ENCODE data around the gene IL1RL1.

IL1RL1 gene

GRCh38 chr2:102387763-102388546, 76.6 kb downstream of the IL1RL1 start:
- in situ Hi-C loops (cut with HindIII; ENCODE audit: low sequenced_read_pairs): no loop called here
- no peak overlapping the region for H3K4me3 ChIP-seq (ENCODE audit: low read depth, low read length)
- DNase-seq (ENCODE audit: low read depth, low spot score): no peak
- TF ChIP-seq CTCF (IDR thresholded peaks at IDR 0.05; ENCODE audit: low read depth, low read length): no peak

GRCh38 chr2:102391565-102391964, 80.2 kb downstream of the IL1RL1 start:
- in situ Hi-C loops (cut with HindIII; ENCODE audit: low sequenced_read_pairs): no loop called here
- TF ChIP-seq CTCF (IDR thresholded peaks at IDR 0.05; ENCODE audit: low read depth, low read length): no peak
- DNase-seq (ENCODE audit: low read depth, low spot score): no peak
- no peak overlapping the region for H3K4me3 ChIP-seq (ENCODE audit: low read depth, low read length)

GRCh38 chr2:102392096-102392495, 80.7 kb downstream of the IL1RL1 start:
- in situ Hi-C loops (cut with HindIII; ENCODE audit: low sequenced_read_pairs): no loop called here
- DNase-seq (ENCODE audit: low read depth, low spot score): no peak
- no peak overlapping the region for H3K4me3 ChIP-seq (ENCODE audit: low read depth, low read length)
- no peak for TF ChIP-seq CTCF (IDR thresholded peaks at IDR 0.05; ENCODE audit: low read depth, low read length)

- TF ChIP-seq CTCF (IDR thresholded peaks at IDR 0.05; ENCODE audit: low read depth, low read length): no peak
- in situ Hi-C loops (cut with HindIII; ENCODE audit: low sequenced_read_pairs): no loop called here
- no peak for DNase-seq (ENCODE audit: low read depth, low spot score)
- no peak overlapping the region for H3K4me3 ChIP-seq (ENCODE audit: low read depth, low read length)
Measured at GRCh38 chr2:102392942-102393341, 81.6 kb downstream of the IL1RL1 start.

DNA sequence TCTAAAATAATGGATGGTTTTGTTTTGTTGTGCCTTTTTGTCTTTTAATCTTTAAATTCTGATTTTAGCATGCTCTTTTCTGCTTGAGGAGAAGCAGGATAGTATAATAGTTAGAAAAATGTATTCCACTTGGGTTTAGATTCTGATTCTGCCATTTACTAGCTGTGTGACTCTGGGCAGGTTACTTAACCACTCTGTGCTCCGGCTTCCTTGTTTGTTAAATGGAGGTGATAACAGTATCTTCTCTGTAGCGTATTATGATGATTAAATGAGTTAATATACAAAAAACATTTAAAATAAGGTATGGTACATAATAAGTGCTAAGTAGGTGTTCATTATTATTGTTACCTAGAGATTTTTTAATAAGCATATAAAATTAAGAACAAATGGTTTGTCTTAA, 84.6 kb downstream of the IL1RL1 start:
- in situ Hi-C loops (cut with HindIII; ENCODE audit: low sequenced_read_pairs): no loop called here
- TF ChIP-seq CTCF (IDR thresholded peaks at IDR 0.05; ENCODE audit: low read depth, low read length): no peak
- no peak for DNase-seq (ENCODE audit: low read depth, low spot score)
- no peak overlapping the region for H3K4me3 ChIP-seq (ENCODE audit: low read depth, low read length)

DNA sequence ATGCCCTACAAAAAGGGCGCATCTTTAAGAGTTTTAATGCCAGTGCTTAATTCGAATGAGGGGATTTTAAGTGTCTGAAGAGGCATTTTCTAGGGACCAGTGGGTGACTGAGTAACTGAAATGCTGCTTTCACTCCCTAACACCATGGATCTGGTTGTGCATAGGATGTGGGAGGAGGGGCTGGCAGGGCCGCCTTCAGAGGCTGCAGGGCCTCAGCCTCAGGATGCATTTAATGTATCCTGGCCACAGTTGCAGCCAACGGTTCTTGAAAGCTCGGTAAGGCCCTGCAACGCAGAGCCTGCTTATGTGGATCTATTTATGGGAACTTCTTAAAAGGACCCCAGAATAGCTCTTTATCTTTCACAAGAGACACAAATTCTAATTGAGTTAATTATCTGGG, 85.8 kb downstream of the IL1RL1 start:
- H3K4me3 ChIP-seq (ENCODE audit: low read depth, low read length): no peak overlapping the region
- in situ Hi-C loops (cut with HindIII; ENCODE audit: low sequenced_read_pairs): no loop called here
- DNase-seq (ENCODE audit: low read depth, low spot score): no peak
- no peak for TF ChIP-seq CTCF (IDR thresholded peaks at IDR 0.05; ENCODE audit: low read depth, low read length)
